Endothelial cell of umbilical vein (primary cell): ENCODE measurements around the gene ACYP2. TPM values are rescaled to one million over a fixed set of nuclear protein-coding genes. Genes with fewer than 3 reads are reported as not detected.

ENCODE experiments used
- BruUV-seq: library from RNA; stranded (reverse); fragments of 400-500 nt; replicated peaks from 2 replicates; lab custom pipeline; 2021; lab: Mats Ljungman, UMichigan
- CTCF ChIA-PET: fragments of 300-600, 350-600 bp; sonication (Branson Sonifier 250); formaldehyde crosslinking; loops from one replicate; lab custom pipeline; 2021; ENCODE audit warnings: antibody characterized with exemption, inconsistent platforms; lab: Charles Lee
- POLR2A ChIA-PET: fragments of 300-600, 350-600 bp; sonication (Branson Sonifier 250); formaldehyde crosslinking; loops from one replicate; lab custom pipeline; 2021; ENCODE audit warnings: antibody characterized with exemption, inconsistent platforms; lab: Charles Lee
- DNase-seq: peaks from one replicate; pipeline ENCODE4 v3.0.0-alpha.2; 2011; ENCODE audit warnings: low read depth, low spot score
- FAIRE-seq: peaks from 2 replicates; lab custom pipeline; 2011; peaks lifted over from hg19 to GRCh38; lab: Jason Lieb, UNC
- H2AFZ ChIP-seq: 2 replicates; pipeline ENCODE4 v1.6.0; 2012; ENCODE audit warnings: low read depth, low read length, control low read depth, inconsistent platforms
- H3K27ac ChIP-seq: 2 replicates; pipeline ENCODE4 v1.5.1; 2011; ENCODE audit warnings: low read depth, mild to moderate bottlenecking, control low read depth, low read length, moderate library complexity; ENCODE audit not compliant: insufficient read depth
- H3K27me3 ChIP-seq, 2 experiments: 2 replicates each; pipeline versions ENCODE4 v1.6.0 to v1.6.1; 2011; ENCODE audit warnings: low read length in 2 of 2, mixed read lengths in 1 of 2; ENCODE audit not compliant: control insufficient read depth in 2 of 2, insufficient read depth in 2 of 2
- H3K36me3 ChIP-seq, 2 experiments: 2 replicates in 1 of 2; 3 replicates in 1 of 2; pipeline ENCODE4 v1.5.1; 2011; ENCODE audit warnings: low read length in 2 of 2, mild to moderate bottlenecking in 1 of 2, moderate library complexity in 1 of 2; ENCODE audit not compliant: control insufficient read depth in 2 of 2, insufficient read depth in 2 of 2; ENCODE audit errors: extremely low read depth in 1 of 2
- H3K4me1 ChIP-seq: 3 replicates; pipeline ENCODE4 v1.5.1; 2011; ENCODE audit warnings: mild to moderate bottlenecking, low read length; ENCODE audit not compliant: control insufficient read depth, insufficient read depth; ENCODE audit errors: extremely low read depth
- H3K4me2 ChIP-seq: 2 replicates; pipeline ENCODE4 v1.6.1; 2011; ENCODE audit warnings: low read length, control low read depth, mixed read lengths; ENCODE audit not compliant: insufficient read depth
- H3K4me3 ChIP-seq, 3 experiments: fragments of 200-600 bp in 1 of 3; sonication (generic), shearing (Covaris generic) in 1 of 3; replicated peaks in 1 of 3; 2 replicates each; pipeline ENCODE4 v1.5.1; 2011 to 2016; ENCODE audit warnings: control low read depth in 3 of 3, low read length in 3 of 3, mild to moderate bottlenecking in 2 of 3, inconsistent platforms in 1 of 3, low read depth in 1 of 3, moderate library complexity in 1 of 3; ENCODE audit not compliant: insufficient read depth in 1 of 3
- H3K79me2 ChIP-seq: 2 replicates; pipeline ENCODE4 v1.6.0; 2012; ENCODE audit warnings: low read length, inconsistent platforms; ENCODE audit not compliant: control insufficient read depth, insufficient read depth
- H3K9ac ChIP-seq: replicated peaks from 2 replicates; pipeline ENCODE3; 2011; ENCODE audit warnings: low read length, control low read depth; ENCODE audit not compliant: insufficient read depth; ENCODE audit errors: extremely low read depth
- H3K9me1 ChIP-seq: replicated peaks from 3 replicates; pipeline ENCODE4 v1.6.0; 2011; ENCODE audit warnings: mild to moderate bottlenecking, low read length; ENCODE audit not compliant: control insufficient read depth, insufficient read depth; ENCODE audit errors: extremely low read depth
- H3K9me3 ChIP-seq: replicated peaks from 2 replicates; pipeline ENCODE4 v1.5.1; 2012; ENCODE audit warnings: low read length, inconsistent platforms; ENCODE audit not compliant: control insufficient read depth, insufficient read depth
- H4K20me1 ChIP-seq: replicated peaks from 2 replicates; pipeline ENCODE3; 2011; ENCODE audit warnings: mild to moderate bottlenecking, low read length; ENCODE audit not compliant: control insufficient read depth, insufficient read depth; ENCODE audit errors: extremely low read depth
- EZH2 ChIP-seq: IDR thresholded peaks from 2 replicates; pipeline ENCODE4 v1.6.1; 2012; ENCODE audit warnings: borderline replicate concordance, low read depth, mild to moderate bottlenecking, moderate library complexity, low read length, inconsistent platforms; ENCODE audit not compliant: severe bottlenecking
- FOS ChIP-seq: IDR thresholded peaks from 2 replicates; pipeline ENCODE4 v1.6.1; 2011; ENCODE audit warnings: mild to moderate bottlenecking, low read length, moderate library complexity, borderline replicate concordance; ENCODE audit not compliant: insufficient read depth
- GATA2 ChIP-seq: IDR thresholded peaks from 2 replicates; pipeline ENCODE4 v1.7.0; 2011; ENCODE audit warnings: low read depth, mild to moderate bottlenecking, moderate library complexity, mixed read lengths, low read length; ENCODE audit not compliant: insufficient read length, insufficient read depth
- JUN ChIP-seq: IDR thresholded peaks from 2 replicates; pipeline ENCODE4 v1.6.1; 2011; ENCODE audit warnings: borderline replicate concordance, low read depth; ENCODE audit not compliant: insufficient read length, insufficient read depth
- MYC ChIP-seq: IDR thresholded peaks from one replicate; pipeline ENCODE4 v1.6.1; 2011; ENCODE audit warnings: mild to moderate bottlenecking, low read depth, low read length
- POLR2A ChIP-seq: IDR thresholded peaks from 2 replicates; pipeline ENCODE4 v1.6.1; 2012; ENCODE audit warnings: low read depth, mild to moderate bottlenecking, control low read depth, low read length
- POLR2AphosphoS5 ChIP-seq: IDR thresholded peaks from 2 replicates; pipeline ENCODE4 v1.6.1; 2012; ENCODE audit warnings: low read depth, mild to moderate bottlenecking, control low read depth, low read length, moderate library complexity; ENCODE audit not compliant: insufficient read depth
- dilution Hi-C: fragments of 300-500 bp; cut with MboI; formaldehyde crosslinking; loops from one replicate; pipeline ENCODE4 v1.15.0; 2019; ENCODE audit warnings: low sequenced_read_pairs; ENCODE audit not compliant: extremely low pct_ligation_motif_present
- intact Hi-C: fragments of 100-400 bp; cut with micrococcal nuclease; formaldehyde crosslinking; loops from one replicate; pipeline ENCODE4 v1.10.0; 2022
- polyA plus RNA-seq, 4 experiments: library from polyadenylated mRNA; depleted of rRNA in 3 of 4; stranded (reverse) in 3 of 4; unstranded in 1 of 4; fragments of >200 nt; gene quantifications; 2 replicates each; pipeline versions ENCODE4 v1.2.1 to v1.2.3, GENCODE V29; 2011 to 2012; ENCODE audit warnings: missing spikeins in 1 of 4
- total RNA-seq: library from RNA; stranded (reverse); gene quantifications from 2 replicates; pipeline ENCODE4 v1.2.3, GENCODE V29; 2021
- TF ChIP-seq, protein P1 (sequence below), 2 donors: IDR thresholded peaks; 1 replicate in 1 of 2; 2 replicates in 1 of 2; pipeline ENCODE4 v1.5.1; 2011; ENCODE audit warnings: low read length in 2 of 2, mild to moderate bottlenecking in 2 of 2, moderate library complexity in 2 of 2, control low read depth in 1 of 2, inconsistent platforms in 1 of 2, low read depth in 1 of 2; ENCODE audit not compliant: insufficient read depth in 1 of 2; ENCODE audit errors: extremely low read depth in 1 of 2
- TF ChIP-seq, protein P2 (sequence below): IDR thresholded peaks from 2 replicates; pipeline ENCODE4 v1.6.1; 2011; ENCODE audit not compliant: insufficient read depth, insufficient read length

ACYP2 gene
- total and polyA plus RNA-seq, 2 donors (not counting 3 experiments of a cell fraction or from before 2014, with no cell fraction given) = 3.9 to 7.9 TPM

DNA sequence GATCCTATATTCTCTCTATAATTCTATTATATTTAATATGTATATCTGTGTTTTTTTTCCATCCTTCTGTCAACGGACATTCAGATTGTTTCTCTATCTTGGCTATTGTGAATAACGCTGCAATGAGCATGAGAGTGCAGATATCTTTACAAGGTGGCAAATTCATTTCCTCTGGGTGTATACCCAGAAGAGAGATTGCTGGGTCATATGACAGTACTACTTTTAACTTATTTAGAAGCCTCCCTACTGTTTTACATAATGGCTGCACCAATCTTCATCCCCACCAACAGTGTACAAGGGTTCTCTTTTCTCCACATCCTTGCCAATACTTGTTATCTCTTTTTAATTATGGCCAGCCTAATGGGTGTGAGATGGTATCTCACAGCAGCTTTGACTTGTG, 74.1 kb downstream of the ACYP2 start:
- Histone ChIP-seq H3K36me3 (no peaks in the 10 kb centered on the region), H2AFZ (no peak overlapping the region), H3K27ac (no peak overlapping the region), H3K9ac (no peak overlapping the region), H3K79me2 (no peaks in the 10 kb centered on the region), H4K20me1 (no peaks in the 10 kb centered on the region), H3K9me3 (no peaks in the 10 kb centered on the region), H3K4me2 (no peak overlapping the region), H3K27me3 (no peaks in the 10 kb centered on the region), H3K4me1 (no peaks in the 10 kb centered on the region), H3K9me1 (no peaks in the 10 kb centered on the region), H3K4me3 (no peak overlapping the region)
- intact Hi-C loops = no loop called here
- no peak for FAIRE-seq
- TF ChIP-seq POLR2A (no peak), POLR2AphosphoS5 (no peak), MYC (no peak), FOS (no peak), EZH2 (no peak), JUN (no peak), GATA2 (no peak)
- TF ChIP-seq, protein P1, sequence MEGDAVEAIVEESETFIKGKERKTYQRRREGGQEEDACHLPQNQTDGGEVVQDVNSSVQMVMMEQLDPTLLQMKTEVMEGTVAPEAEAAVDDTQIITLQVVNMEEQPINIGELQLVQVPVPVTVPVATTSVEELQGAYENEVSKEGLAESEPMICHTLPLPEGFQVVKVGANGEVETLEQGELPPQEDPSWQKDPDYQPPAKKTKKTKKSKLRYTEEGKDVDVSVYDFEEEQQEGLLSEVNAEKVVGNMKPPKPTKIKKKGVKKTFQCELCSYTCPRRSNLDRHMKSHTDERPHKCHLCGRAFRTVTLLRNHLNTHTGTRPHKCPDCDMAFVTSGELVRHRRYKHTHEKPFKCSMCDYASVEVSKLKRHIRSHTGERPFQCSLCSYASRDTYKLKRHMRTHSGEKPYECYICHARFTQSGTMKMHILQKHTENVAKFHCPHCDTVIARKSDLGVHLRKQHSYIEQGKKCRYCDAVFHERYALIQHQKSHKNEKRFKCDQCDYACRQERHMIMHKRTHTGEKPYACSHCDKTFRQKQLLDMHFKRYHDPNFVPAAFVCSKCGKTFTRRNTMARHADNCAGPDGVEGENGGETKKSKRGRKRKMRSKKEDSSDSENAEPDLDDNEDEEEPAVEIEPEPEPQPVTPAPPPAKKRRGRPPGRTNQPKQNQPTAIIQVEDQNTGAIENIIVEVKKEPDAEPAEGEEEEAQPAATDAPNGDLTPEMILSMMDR (IDR thresholded peaks at IDR 0.05; ENCODE audit: extremely low read depth in 1 of 2, insufficient read depth in 1 of 2, low read depth in 1 of 2, low read length in 2 of 2) = no peak
- TF ChIP-seq, protein P2, sequence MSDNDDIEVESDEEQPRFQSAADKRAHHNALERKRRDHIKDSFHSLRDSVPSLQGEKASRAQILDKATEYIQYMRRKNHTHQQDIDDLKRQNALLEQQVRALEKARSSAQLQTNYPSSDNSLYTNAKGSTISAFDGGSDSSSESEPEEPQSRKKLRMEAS = no peak
- dilution Hi-C loops = no loop called here
- BruUV-seq = no TSS peak
- ChIA-PET CTCF (no interaction called here), POLR2A (no interaction called here)
- DNase-seq = no peak
